ENCODE data around the gene AMER1. TPM values are rescaled to one million over a fixed set of nuclear protein-coding genes. Genes with fewer than 3 reads are reported as not detected.

The AMER1 gene

Small RNAs within 50 kb of the gene (small RNA-seq; reads per million reads assigned to genes)
- gene RN7SL799P (ENCODE audit: low read depth) = not detected

Measured in mesenchymal stem cell (in vitro differentiated cells and primary cell).